Peyer's patch (tissue), 4 donors: ENCODE measurements around the gene TMEM88. TPM values are rescaled to one million over a fixed set of nuclear protein-coding genes. Genes with fewer than 3 reads are reported as not detected.

Experiments used
- DNase-seq, 3 donors: peaks; one replicate each; pipeline ENCODE4 v3.0.0-alpha.2; 2017 to 2019
- H3K27ac ChIP-seq, 4 donors: fragments of 200-600 bp; sonication (generic); one replicate each; pipeline ENCODE4 v1.5.1; 2016 to 2019
- H3K27me3 ChIP-seq, 2 donors: fragments of 200-600 bp; sonication (generic); one replicate each; pipeline ENCODE4 v1.5.1; 2019
- H3K36me3 ChIP-seq, 3 donors: fragments of 200-600 bp; sonication (generic); one replicate each; pipeline ENCODE4 v1.5.1; 2016 to 2019
- H3K4me1 ChIP-seq, 4 donors: fragments of 200-600 bp; sonication (generic); one replicate each; pipeline ENCODE4 v1.5.1; 2016 to 2019
- H3K4me3 ChIP-seq, 4 donors: fragments of 200-600 bp; sonication (generic); 1 replicate in 3 of 4; 2 replicates in 1 of 4; pipeline ENCODE4 v1.5.1; 2016 to 2019; ENCODE audit warnings: mild to moderate bottlenecking in 1 of 4
- H3K9me3 ChIP-seq, 4 donors: fragments of 200-600 bp; sonication (generic); one replicate each; pipeline ENCODE4 v1.5.1; 2016 to 2019; ENCODE audit warnings: mild to moderate bottlenecking in 1 of 4
- CTCF ChIP-seq, 6 experiments: fragments of 450-650 bp in 4 of 6; fragments of 200-600 bp in 2 of 6; sonication (generic) in 1 of 6; IDR thresholded peaks; one replicate each; pipeline ENCODE4 v1.5.1; 2017 to 2019; ENCODE audit warnings: antibody characterized with exemption in 6 of 6, mild to moderate bottlenecking in 3 of 6, moderate library complexity in 1 of 6
- POLR2A ChIP-seq, 2 donors: fragments of 450-650 bp; IDR thresholded peaks; one replicate each; pipeline ENCODE4 v1.5.1; 2017; ENCODE audit warnings: antibody characterized with exemption in 2 of 2, mild to moderate bottlenecking in 2 of 2, moderate library complexity in 2 of 2
- total RNA-seq, 4 donors: library from RNA; depleted of rRNA; stranded (reverse); fragments of >200 nt; gene quantifications; one replicate each; pipeline ENCODE4 v1.1.0, GENCODE V29; 2016

TMEM88 gene
- total RNA-seq, 4 donors from 2014 or later: 3.4 to 29.7 (median 12.9) TPM

- H3K27me3 ChIP-seq: no peaks in the 10 kb centered on the region
- peak overlapping the region; percentile 16 to 85 (median 50) for H3K4me3 ChIP-seq
- DNase-seq: peak in 2 of 3 donors; percentile 44 to 53
- no peaks in the 10 kb centered on the region for H3K9me3 ChIP-seq
- H3K36me3 ChIP-seq: peaks cover 0 to 7% (median 0%) of the 10 kb centered on the region in 3 donors
- TF ChIP-seq POLR2A (IDR thresholded peaks at IDR 0.05): no peak
- no peak for TF ChIP-seq CTCF (IDR thresholded peaks at IDR 0.05)
- peak overlapping the region; percentile 88 to 100 (median 95) for H3K27ac ChIP-seq
- H3K4me1 ChIP-seq: peaks cover 0 to 50% (median 24%) of the 10 kb centered on the region in 4 donors
Observed at GRCh38 chr17:7838090-7839075, 16.5 kb upstream of the TMEM88 start.

GRCh38 chr17:7839190-7839875, 15.5 kb upstream of the TMEM88 start:
- TF ChIP-seq POLR2A (IDR thresholded peaks at IDR 0.05) (peak in 1 of 2 donors; percentile 67), CTCF (IDR thresholded peaks at IDR 0.05) (no peak)
- Histone ChIP-seq H3K36me3 (peaks cover 0 to 7% (median 0%) of the 10 kb centered on the region in 3 donors), H3K27me3 (no peaks in the 10 kb centered on the region), H3K27ac (peak overlapping the region; percentile 88 to 100 (median 95)), H3K9me3 (no peaks in the 10 kb centered on the region), H3K4me1 (peaks cover 0 to 48% (median 24%) of the 10 kb centered on the region in 4 donors), H3K4me3 (peak overlapping the region in 2 of 4 donors; percentile 80 to 85)
- DNase-seq: peak in 2 of 3 donors; percentile 87 to 90

GRCh38 chr17:7839876-7840261, 15.0 kb upstream of the TMEM88 start:
- peaks cover 0 to 48% (median 24%) of the 10 kb centered on the region in 4 donors for H3K4me1 ChIP-seq
- no peaks in the 10 kb centered on the region for H3K27me3 ChIP-seq
- no peak for DNase-seq
- H3K27ac ChIP-seq: peak overlapping the region; percentile 88 to 100 (median 95)
- no peak for TF ChIP-seq POLR2A (IDR thresholded peaks at IDR 0.05)
- TF ChIP-seq CTCF (IDR thresholded peaks at IDR 0.05): no peak
- no peak overlapping the region for H3K4me3 ChIP-seq
- H3K9me3 ChIP-seq: no peaks in the 10 kb centered on the region
- peaks cover 0 to 7% (median 0%) of the 10 kb centered on the region in 3 donors for H3K36me3 ChIP-seq

- Histone ChIP-seq H3K9me3 (no peaks in the 10 kb centered on the region), H3K27me3 (no peaks in the 10 kb centered on the region), H3K27ac (peak overlapping the region in 3 of 4 donors; percentile 93 to 100 (median 97)), H3K4me3 (no peak overlapping the region), H3K4me1 (peaks cover 0 to 53% (median 30%) of the 10 kb centered on the region in 4 donors), H3K36me3 (peaks cover 0 to 10% (median 0%) of the 10 kb centered on the region in 3 donors)
- TF ChIP-seq POLR2A (IDR thresholded peaks at IDR 0.05): no peak
- TF ChIP-seq CTCF (IDR thresholded peaks at IDR 0.05): no peak
- DNase-seq: no peak
Observed at GRCh38 chr17:7840441-7840840, 14.4 kb upstream of the TMEM88 start.

- DNase-seq: no peak
- peak overlapping the region in 3 of 4 donors; percentile 78 to 80 (median 80) for H3K4me3 ChIP-seq
- TF ChIP-seq CTCF (IDR thresholded peaks at IDR 0.05) (no peak), POLR2A (IDR thresholded peaks at IDR 0.05) (no peak)
- H3K36me3 ChIP-seq: peaks cover 0 to 14% (median 0%) of the 10 kb centered on the region in 3 donors
- peak overlapping the region; percentile 97 to 100 (median 97) for H3K27ac ChIP-seq
- no peaks in the 10 kb centered on the region for H3K9me3 ChIP-seq
- H3K4me1 ChIP-seq: peaks cover 0 to 57% (median 31%) of the 10 kb centered on the region in 4 donors
- H3K27me3 ChIP-seq: no peaks in the 10 kb centered on the region
Observed at GRCh38 chr17:7840875-7841274, 14.0 kb upstream of the TMEM88 start.
